ENCODE data around the gene RMC1. TPM values are rescaled to one million over a fixed set of nuclear protein-coding genes. Genes with fewer than 3 reads are reported as not detected.

The RMC1 gene
- total and polyA plus RNA-seq, 3 donors from 2014 or later: 33.5 to 51.5 (median 44.2) TPM

DNA sequence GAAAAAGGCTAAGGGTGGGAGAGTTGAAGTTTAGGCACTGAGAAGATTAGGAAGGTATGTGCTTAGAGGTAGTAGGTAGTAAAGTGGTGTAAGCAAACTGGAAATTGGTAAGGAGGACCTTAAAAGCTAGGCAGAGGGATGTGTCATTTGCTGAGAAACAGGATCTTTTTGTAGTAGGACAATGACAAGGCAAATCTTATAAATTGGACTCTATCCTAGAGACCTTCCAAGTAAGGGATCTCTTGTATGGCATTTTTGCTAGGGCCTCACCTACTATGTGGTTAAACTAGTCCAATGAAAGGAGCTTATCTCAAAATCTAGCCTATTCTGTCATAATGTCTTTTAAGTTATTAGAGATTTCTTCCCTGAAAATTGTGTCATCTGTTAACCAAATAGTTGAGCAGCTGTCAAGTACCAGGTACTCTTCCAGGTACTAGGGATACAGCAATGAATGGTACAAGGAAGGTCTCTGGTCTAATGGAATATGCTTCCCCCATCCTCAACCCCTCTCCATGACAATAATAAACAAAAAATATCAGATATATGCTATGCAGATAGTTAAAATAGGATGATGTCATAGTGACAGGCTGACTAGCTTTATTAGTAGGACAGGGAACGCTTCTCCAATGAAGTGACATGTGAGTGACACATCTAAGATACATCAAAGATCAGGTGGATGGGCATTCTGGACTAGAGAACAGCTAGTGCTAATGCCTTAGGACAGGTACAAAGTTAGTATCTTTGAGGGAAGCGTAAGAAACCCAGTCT, 32.5 kb upstream of the RMC1 start:
- Histone ChIP-seq H3K36me3 (ENCODE audit: low read depth, missing control alignments) (no peaks in the 10 kb centered on the region), H3K27me3 (no peaks in the 10 kb centered on the region), H3K4me3 (no peak overlapping the region), H3K27ac (no peak overlapping the region), H3K9me3 (no peaks in the 10 kb centered on the region), H3K4me1 (no peaks in the 10 kb centered on the region)
- TF ChIP-seq, protein P1, sequence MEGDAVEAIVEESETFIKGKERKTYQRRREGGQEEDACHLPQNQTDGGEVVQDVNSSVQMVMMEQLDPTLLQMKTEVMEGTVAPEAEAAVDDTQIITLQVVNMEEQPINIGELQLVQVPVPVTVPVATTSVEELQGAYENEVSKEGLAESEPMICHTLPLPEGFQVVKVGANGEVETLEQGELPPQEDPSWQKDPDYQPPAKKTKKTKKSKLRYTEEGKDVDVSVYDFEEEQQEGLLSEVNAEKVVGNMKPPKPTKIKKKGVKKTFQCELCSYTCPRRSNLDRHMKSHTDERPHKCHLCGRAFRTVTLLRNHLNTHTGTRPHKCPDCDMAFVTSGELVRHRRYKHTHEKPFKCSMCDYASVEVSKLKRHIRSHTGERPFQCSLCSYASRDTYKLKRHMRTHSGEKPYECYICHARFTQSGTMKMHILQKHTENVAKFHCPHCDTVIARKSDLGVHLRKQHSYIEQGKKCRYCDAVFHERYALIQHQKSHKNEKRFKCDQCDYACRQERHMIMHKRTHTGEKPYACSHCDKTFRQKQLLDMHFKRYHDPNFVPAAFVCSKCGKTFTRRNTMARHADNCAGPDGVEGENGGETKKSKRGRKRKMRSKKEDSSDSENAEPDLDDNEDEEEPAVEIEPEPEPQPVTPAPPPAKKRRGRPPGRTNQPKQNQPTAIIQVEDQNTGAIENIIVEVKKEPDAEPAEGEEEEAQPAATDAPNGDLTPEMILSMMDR (IDR thresholded peaks at IDR 0.05): no peak
- TF ChIP-seq POLR2A (IDR thresholded peaks at IDR 0.05): no peak
- intact Hi-C loops (cut with DNase I; ENCODE audit: low total_unique reads): no loop called here
- no peak for DNase-seq
- 94 to 98% methylated on average over 2 of the region's 2 CpGs for WGBS, 2 donors

DNA sequence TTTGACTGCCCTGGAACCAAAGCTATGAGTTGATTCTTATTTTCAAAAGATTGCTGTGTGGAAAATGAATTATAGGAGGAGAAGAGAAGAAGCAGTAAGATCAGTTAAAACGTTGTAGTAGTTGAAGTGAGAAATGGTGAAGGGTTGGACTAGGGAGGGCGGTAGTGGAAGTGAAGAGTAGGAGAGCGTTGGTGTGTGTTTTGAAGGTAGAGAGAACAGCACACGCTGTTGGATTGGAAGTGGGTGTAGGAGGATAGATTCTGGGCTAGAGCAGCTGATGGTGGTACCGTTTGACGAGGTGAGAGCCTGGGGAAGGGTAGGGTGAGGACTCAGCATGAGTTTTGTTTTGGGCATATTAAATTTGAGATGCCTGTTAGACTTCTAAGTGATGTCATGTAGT, 31.8 kb upstream of the RMC1 start:
- intact Hi-C loops (cut with DNase I; ENCODE audit: low total_unique reads): no loop called here
- Histone ChIP-seq H3K9me3 (no peaks in the 10 kb centered on the region), H3K36me3 (ENCODE audit: low read depth, missing control alignments) (no peaks in the 10 kb centered on the region), H3K27ac (no peak overlapping the region), H3K4me3 (no peak overlapping the region), H3K4me1 (no peaks in the 10 kb centered on the region), H3K27me3 (no peaks in the 10 kb centered on the region)
- no peak for DNase-seq
- TF ChIP-seq, protein P1 (IDR thresholded peaks at IDR 0.05): no peak
- TF ChIP-seq POLR2A (IDR thresholded peaks at IDR 0.05): no peak
- 86 to 91% methylated on average over 6 of the region's 6 CpGs for WGBS, 2 donors

DNA sequence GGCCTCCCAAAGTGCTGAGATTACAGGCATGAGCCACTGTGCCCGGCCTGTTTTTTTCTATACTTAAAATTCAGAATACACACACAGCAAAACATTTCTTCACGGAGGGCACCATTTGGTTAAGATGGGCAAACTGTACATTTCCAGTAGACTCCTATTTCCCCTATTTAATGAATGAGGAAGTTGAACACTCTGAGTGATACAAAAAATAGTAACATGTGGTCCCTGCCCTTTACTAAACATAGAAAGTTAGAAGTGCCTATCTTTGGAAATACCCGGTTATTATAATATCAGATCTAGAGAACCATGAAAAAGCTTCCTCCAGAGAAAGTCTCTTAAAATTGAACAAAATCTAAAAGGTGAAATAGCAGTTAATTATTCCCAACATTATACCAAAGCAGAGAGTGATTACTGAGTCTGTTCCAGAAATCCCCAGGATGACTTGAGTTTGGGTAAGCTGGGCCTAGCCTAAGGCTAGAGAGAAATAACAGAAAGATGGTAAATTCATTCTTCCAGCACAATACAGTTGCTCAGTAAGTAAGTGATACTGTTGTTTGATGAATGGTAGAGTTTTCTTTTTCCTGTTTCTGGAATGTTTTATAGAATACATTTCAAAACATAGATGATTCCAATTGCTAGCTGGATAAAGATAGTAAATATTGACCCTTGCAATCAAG, 23.3 kb upstream of the RMC1 start:
- H3K4me1 ChIP-seq: no peaks in the 10 kb centered on the region
- intact Hi-C loops (cut with DNase I; ENCODE audit: low total_unique reads): no loop called here
- H3K27ac ChIP-seq: no peak overlapping the region
- no peaks in the 10 kb centered on the region for H3K27me3 ChIP-seq
- H3K36me3 ChIP-seq (ENCODE audit: low read depth, missing control alignments): no peaks in the 10 kb centered on the region
- DNase-seq: no peak
- no peak overlapping the region for H3K4me3 ChIP-seq
- H3K9me3 ChIP-seq: no peaks in the 10 kb centered on the region
- 87 to 89% methylated on average over 3 of the region's 3 CpGs for WGBS, 2 donors
- TF ChIP-seq, protein P1 (IDR thresholded peaks at IDR 0.05): no peak
- no peak for TF ChIP-seq POLR2A (IDR thresholded peaks at IDR 0.05)

DNA sequence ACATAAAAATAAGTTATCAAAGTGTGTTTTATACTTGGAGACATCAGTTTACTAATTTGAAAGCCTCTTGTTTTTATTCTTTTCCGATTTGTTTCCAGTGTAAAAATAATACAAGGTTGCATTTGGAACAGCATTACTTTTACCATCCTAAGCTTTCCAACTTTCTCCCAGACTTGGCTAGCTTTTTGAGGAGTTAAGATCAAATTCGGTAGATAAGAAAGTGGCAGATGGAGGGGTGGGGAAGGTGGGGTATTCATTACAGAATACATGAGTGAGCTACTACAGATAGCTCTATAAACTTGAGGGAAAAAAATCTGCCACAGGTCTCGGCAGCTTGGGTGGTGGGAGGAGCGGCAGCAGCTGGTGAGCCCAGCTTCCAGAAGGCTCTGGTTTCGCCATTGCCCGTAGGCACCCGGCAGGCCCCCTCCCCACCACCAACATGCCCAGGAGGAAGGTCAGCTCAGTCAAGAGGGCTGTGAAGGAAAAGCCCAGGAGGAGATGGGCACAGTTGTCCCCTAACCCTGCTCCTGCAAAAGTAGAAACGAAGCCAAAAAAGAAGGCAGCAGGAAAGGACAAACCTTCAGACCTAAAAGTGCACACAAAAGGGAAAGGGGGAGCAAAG, 18.6 kb upstream of the RMC1 start:
- intact Hi-C loops (cut with DNase I; ENCODE audit: low total_unique reads): no loop called here
- no peak for DNase-seq
- H3K36me3 ChIP-seq (ENCODE audit: low read depth, missing control alignments): no peaks in the 10 kb centered on the region
- H3K9me3 ChIP-seq: no peaks in the 10 kb centered on the region
- H3K27me3 ChIP-seq: no peaks in the 10 kb centered on the region
- TF ChIP-seq POLR2A (IDR thresholded peaks at IDR 0.05): no peak
- TF ChIP-seq, protein P1 (IDR thresholded peaks at IDR 0.05): no peak
- H3K4me3 ChIP-seq: no peak overlapping the region
- H3K4me1 ChIP-seq: no peaks in the 10 kb centered on the region
- WGBS, 2 donors: 66 to 70% methylated on average over 8 of the region's 8 CpGs
- no peak overlapping the region for H3K27ac ChIP-seq

All from testis (tissue), 3 donors.